ENCODE measurements around the gene NPPA.

Gene NPPA

DNA sequence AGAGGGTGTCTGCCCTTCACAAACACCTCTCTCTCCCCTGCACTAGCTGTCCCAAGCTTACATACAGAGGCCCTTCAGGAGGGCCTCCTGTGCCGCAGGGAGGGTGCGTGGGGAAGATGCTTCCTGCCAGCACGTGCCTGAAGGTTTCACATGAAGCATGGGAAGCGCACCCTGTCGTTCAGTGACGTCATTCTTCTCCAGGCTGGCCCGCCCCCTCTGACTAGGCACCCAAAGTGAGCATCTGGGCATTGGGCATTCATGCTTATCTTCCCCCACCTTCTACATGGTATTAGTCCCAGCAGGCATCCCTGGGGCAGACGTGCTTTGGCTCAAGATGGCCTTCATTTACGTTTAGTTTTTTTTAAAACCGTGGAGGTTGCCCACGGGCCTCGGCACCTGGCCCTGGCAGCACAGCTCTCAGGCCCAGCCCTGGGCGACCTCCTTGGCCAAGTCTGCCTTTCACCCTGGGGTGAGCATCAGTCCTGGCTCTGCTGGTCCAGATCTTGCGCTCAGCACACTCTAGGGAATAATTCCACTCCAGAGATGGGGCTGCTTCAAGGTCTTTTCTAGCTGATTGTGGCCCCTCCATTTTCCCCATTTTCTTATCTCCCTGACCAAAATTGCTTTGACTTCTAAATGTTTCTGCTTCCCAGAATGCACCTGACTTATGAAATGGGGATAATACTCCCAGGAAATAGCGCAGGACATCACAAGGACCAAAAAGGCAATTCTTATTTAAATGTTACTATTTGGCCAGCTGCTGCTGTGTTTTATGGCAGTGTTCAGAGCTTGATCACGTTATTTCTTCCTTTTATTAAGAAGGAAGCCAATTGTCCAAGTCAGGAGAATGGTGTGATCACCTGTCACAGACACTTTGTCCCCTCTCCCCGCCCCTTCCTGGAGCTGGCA, 6.1 kb downstream of the NPPA start:
- peak; percentile 20 for DNase-seq

DNA sequence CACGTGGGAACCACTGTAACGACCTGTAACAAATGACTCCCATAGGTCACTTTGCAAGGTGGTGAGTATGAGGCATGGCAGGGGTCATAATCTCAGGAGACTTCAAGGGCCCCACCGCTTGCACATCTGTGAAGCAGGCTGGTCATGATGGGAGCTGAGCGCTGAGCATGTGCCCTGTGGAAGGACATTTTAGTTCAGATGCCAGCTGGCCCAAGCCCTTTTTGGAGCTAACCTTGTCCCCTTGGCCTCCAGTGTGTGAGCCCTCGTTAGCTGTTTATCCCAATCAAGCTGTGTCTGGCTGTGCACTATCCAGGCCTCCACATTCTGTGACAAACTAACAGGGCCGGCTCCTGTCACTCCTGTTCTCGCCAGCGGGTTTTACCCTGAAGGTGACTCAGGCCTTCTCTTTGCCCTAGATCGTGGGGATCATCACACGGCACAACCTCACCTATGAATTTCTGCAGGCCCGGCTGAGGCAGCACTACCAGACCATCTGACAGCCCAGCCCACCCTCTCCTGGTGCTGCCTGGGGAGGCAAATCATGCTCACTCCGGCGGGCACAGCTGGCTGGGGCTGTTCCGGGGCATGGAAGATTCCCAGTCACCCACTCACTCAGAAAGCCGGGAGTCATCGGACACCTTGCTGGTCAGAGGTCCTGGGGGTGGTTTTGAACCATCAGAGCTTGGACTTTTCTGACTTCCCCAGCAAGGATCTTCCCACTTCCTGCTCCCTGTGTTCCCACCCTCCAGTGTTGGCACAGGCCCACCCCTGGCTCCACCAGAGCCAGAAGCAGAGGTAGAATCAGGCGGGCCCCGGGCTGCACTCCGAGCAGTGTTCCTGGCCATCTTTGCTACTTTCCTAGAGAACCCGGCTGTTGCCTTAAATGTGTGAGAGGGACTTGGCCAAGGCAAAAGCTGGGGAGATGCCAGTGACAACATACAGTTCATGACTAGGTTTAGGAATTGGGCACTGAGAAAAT, 7.6 kb downstream of the NPPA start:
- no peak for DNase-seq

DNA sequence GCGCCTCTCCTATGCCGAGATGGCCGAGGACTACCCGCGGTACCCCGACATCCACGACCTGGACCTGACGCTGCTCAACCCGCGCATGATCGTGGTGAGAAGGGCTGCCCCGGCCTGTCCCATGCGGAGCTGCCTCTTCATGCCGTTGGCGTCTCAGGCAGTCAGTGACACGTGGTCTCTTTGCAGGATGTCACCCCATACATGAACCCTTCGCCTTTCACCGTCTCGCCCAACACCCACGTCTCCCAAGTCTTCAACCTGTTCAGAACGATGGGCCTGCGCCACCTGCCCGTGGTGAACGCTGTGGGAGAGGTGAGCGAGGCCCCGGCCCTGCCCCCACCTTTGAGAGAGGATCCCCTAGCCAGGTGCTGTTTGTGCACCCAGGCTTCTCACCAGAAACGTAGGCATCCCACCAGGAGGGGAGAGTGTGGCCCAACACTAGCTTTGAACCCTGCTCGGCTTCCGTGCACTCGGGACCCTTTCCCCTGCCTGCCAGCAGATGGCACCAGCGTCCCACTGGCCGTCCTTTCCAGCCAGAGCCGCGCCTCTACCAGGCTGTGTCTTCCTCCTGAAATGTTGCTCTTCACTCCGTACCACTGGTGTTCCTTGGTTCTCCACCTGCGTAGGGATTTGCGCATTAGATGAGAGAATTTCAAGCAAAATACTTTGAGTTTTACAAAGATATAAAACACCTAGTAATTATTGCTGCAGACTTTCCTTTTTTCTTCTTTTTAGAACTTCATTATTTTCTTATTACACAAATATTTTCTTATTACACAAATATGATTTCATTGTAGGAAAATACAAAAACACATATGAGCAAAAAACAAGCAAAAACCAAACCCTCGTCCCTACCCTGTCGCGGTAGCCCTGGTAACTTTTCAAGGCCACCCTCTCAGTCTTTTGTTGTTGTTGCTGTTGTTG, 9.0 kb downstream of the NPPA start:
- peak; percentile 70 for DNase-seq

DNA sequence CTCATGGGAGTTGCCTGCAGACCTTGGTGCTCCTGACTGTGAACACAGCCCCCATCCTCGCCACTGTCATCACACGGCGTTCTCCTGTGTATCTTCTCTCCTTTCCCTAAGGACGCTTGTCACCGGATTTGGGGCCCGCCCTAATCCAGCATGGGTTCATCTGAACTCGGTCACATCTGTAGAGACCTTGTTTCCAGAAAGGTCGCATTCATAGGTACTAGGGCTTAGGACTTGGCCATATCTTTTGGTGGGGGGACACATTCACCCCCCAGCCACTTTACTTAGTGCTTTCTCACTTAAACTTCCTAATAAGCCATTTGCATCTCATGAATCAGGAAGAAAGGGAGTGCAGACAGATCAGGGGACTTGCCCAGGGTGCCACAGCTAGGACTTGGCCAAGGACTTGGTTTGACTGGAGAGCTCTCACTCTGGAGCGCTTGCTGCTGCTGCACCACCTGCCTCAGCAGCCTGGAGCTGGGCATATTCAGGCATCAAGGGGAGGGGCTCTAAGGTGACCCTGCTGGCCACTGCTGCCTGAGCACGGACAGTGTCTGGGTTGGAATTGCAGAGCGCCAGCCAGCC, 9.7 kb downstream of the NPPA start:
- DNase-seq, result no peak

DNA sequence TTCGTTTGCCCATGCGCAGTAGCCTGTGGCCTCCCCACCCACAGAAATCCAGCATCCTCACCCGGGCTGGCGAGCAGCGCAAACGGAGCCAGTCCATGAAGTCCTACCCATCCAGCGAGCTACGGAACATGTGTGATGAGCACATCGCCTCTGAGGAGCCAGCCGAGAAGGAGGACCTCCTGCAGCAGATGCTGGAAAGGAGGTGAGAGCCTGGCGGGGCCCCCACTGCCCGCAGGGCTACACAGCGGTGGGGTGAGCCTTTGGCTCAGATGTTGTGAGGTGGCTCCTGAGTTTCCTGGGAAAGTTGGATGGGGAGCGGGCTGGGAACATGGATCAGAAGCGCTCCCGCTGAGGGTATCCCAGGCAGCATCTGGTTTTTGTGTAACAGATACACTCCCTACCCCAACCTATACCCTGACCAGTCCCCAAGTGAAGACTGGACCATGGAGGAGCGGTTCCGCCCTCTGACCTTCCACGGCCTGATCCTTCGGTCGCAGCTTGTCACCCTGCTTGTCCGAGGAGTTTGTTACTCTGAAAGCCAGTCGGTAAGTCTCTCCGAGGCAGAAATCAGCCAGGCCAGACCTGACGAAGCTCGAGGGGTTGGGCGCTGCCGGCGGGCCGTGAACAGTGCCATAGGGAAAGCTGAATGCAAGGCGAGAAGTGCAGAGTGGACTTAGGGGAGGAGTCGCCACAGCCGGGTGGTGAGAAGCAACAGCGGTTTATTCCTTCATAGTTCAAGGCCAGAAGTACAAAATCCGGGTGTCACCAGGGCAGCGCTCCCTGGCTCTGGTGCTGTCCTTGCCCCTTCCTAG, 10.4 kb downstream of the NPPA start:
- DNase-seq, result no peak

DNA sequence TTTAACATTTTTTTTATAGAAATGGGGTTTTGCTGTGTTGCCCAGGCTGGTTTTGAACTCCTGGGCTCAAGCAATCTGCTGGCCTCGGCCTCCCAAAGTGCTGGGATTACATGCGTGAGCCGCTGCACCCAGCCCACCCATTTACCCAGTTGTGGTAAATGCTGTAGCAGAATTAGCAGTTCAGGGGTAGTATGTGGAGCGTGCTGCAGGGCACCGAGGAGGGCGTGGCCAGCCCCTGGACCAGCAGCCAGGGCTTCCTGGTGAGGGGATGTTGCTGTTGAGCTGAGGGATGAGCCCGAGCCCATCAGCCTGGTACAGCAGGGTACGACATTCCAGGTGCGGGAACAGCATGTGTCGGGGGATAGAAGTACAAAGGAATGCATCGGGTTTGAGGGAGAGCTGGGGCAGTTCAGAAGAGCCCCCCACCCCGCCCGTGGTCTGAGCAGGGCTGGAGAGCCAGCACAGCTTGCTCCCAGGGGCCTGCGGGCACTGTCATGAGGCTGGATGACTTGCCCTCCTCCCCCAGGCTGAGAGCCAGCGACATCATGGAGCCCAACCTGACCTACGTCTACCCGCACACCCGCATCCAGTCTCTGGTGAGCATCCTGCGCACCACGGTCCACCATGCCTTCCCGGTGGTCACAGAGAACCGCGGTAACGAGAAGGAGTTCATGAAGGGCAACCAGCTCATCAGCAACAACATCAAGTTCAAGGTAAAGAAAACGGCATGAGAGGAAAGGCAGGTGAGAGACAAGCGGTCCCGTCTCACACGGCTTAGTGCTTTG, 11.9 kb downstream of the NPPA start:
- no peak for DNase-seq

DNA sequence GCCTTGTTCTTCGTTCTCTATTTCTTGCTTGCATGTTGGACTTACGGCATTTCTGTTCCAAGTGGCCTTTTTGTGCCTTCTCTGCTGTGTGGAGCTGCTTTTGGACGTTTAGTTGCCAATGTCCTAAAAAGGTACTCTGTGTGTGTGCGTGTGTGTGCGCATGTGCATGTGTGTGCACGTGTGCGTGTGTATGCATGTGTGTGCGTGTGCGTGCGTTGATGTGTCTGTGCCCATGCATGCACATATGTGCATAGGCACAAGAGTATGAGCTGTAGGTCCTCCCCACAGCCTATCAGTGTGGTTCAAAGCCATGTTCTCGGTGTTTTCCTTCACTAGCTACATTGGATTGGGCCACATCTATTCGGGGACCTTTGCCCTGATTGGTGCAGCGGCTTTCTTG, 13.7 kb downstream of the NPPA start:
- DNase-seq, result no peak

DNA sequence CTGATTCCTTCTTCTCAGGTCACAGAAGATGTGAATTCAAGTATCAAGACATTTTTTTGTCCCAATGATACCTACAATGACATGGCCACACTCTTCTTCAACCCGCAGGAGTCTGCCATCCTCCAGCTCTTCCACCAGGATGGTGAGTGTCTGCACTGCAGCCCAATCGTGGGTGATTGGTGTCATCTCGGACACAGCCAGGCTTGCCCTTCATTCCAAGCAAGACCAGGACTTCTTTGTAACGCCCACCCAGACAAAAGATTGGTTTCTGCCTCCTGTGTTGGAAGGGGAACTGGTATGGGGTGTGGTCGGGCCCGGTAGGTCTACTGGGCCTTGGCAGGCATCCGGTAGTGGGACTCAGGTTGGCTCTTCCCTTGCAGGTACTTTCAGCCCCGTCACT, 14.1 kb downstream of the NPPA start:
- DNase-seq, result no peak

DNA sequence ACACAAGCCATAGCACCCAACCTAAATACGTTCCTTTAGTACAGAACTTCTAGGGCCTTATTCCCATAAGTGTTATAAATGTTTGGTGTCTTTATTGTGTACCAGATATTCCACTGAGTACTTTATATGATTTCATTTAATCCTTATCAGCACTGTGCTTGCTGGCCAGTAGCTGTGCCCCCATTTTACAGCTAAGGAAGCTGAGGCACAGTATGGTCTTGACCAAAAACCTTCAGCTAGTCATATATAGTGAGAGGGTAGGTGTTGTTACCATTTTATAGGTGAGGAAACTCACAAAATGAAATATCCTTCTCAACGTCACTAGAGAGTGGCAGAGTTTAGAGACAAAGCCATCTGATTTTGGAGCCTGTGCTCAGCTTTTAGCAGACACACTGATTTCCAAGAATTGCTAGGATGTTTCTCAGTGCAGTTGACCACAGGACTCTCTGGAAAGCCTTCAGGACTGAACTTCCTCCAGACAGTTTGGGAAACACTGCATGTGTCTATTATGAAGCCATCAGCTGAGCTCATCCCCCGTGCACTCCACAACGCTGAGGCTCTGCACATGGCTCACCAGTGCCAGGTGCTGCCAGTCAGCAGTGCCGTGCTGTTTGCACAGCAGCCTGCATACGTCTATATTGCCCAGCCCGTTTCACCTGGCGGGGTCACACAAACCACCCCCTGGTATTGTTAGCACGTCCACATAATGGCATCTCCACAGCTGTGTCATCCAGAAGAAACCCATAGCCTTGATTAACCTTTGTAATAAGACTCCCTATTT, 15.4 kb downstream of the NPPA start:
- DNase-seq, result no peak

DNA sequence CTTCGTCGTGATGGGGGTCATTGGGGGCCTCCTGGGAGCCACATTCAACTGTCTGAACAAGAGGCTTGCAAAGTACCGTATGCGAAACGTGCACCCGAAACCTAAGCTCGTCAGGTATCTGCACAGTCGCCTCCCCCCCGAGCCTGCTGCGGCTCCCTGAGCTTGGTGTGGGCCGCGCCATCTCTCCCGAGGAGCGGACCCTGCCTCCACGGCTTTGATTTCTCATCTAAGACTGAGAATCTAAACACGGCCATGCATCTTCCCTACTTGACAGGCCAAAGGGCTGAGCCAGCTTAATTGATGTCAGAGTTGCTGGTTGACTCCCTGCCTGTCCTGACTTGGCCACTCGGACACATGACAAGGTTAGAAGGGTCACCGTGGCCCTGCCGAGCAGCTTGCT, 19.1 kb downstream of the NPPA start:
- DNase-seq, result no peak

DNA sequence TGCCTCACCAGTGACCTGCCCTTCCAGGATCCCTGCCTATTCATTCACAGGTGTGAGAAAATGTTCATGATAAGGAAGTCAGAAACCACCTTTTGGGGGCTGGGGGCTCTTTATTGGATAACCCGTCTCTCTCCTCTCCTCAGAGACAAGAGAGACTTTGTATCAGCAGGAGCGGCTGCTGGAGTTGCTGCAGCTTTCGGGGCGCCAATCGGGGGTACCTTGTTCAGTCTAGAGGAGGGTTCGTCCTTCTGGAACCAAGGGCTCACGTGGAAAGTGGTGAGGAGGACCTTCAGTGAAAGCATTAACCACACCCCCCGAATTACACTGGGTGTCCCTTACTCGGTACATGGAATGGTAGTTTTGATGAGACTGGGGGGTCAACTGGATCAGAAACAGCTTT, 20.6 kb downstream of the NPPA start:
- no peak for DNase-seq

DNA sequence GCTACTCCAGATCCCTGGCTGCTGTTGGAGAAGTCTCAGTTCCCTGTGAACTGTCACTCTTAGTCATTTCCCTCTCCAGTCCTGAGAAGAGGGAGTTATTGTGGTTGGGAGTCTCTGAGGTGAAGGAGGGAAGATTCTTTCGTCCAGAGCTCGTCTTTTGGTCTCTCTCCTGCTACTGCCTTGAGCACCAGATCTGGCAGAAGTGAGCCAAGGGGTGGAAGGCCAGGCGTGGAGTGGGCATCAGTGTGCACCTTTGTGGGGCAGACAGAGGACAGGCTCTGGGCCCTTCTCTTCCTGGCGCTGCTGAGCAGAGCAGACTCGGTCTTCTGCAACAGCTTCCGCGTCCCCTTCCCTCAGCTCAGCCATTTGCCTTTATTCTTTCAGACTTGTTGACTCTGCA, 22.5 kb downstream of the NPPA start:
- no peak for DNase-seq

DNA sequence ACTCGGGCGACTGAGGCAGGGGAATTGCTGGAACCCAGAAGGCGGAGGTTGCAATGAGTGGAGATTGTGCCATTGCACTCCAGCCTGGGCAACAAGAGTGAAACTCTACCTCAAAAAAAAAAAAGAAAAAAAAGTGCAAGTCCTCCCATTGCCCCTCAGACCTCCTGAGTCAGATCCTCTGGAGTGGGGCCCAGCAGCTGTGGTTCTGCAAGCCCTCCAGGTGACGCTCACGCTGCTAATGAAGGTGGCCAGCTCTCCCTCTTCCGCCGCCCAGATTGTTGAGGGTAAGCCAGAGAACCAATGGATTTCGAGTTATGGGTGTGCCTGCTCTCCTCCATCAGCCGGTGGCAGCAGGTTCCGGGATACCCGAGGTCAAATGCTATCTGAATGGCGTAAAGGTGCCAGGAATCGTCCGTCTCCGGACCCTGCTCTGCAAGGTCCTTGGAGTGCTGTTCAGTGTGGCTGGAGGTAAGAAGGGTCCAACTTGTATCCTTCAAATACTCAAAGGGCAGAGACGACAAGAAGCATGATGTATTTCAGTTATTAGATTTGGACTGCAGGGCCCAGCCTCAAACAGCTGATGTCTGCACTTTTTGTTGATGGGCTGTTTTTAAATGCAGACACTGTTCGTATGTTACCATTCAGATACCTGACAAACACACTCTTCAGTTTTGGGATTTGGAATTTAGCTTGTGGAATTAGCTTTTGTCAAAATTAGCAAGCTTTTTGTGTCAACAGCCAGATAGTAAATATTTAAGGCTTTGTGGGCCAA, 24.0 kb downstream of the NPPA start:
- no peak for DNase-seq

DNA sequence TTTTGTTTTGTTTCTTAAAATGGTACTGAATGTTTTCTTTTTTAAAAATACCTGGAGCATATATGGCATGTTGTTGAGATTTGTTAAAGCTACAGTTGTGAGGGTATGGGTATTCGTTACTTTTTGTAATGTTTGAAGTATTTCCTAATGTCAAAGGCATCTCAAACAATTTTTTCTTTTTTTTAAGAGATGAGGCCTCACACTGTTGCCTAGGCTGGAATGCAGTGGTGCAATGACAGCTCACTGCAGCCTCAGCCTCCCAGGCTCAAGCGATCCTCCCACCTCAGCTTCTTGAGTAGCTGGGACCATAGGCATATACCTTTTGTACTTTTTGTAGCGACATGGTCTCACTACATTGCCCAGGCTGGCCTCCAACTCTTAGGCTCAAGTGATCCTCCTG, 25.5 kb downstream of the NPPA start:
- no peak for DNase-seq

DNA sequence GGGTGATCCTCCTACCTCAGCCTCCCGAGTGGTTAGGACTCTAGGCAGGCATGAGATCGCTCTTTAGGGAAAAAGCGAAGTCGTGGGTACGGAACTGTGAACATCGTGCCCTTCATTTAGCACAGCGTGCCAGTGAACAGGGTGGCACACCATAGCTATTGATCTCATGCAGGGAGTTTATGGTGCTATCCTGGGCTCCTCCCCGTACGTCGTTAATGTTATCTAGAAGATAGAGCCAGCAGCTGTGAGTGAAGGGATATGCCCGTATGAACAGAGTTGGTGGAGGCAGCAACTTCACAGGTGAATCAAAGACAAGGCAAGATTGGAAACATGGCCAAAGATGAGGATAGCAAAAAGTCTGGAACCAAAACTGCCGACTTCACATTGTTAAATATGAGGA, 30.4 kb downstream of the NPPA start:
- DNase-seq, result no peak

DNA sequence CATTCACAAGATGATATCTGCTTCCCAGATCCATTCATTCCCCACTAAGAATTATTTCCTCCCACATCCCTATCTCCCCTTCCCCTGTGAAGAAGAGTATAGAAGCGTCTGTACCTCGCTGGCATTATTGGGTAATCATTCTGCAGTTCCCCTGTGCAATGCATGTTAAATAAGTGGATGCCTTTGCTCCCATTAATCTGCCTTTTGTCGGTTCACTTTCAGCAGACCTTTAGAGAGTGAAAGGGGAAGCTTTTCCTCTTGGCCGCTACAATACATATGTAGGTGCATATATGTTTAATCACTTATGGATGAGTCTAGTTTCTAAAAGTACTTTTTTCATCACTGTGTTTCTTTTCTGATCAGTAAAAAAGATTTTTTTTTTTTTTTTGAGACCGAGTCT, 34.6 kb downstream of the NPPA start:
- DNase-seq, result no peak

DNA sequence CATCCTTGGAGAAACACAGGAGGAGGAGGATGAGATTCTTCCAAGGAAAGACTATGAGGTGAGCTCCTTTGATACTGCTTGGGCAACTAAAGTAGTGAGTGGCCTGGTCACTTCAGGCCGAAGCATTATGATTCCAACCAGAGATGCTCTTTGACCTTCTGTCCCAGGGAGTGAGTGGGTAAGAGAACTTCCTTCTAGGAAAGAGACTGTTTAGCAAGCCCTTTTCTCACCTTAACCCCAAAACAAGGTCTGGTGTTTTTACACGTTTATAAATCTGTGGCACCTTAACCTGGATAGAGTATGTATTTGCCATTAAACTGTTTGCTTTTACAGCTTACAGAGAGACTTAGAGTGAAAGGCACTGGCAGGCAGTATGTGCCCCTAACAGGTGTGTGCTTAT, 40.5 kb downstream of the NPPA start:
- DNase-seq, result no peak

DNA sequence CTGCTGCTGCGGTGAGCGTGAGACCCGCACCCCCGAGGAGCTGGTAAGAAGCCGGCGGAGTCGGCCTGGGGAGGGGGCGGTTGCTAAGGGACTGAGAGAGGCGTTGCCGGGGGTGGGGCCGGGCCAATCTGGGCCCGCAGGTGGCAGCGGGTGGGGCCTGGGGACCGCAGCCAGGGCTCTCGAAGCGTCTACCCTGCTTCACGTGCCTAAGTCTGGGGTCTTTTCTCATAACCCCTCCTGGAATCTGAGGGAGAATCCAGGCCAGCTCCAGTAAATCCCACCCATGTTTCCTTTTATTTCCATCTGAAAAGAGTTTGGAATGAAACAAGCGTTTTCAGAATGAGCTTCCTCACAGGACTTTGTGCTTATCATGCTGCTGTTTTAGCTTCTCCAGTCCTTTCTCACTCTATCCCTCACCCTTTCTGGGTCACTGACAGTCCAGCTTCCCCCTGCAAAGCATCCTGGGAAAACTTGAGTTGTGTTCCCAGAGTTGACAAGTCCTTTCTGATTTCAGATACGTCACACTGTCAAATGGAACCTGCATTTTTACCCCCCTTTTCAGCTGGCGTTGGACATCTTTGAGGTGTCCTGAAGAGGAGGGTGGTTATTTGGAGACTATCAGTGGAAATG, 41.2 kb downstream of the NPPA start:
- DNase-seq, result peak; percentile 28
